Endothelial cell of umbilical vein (primary cell): ENCODE measurements around the gene SNX2. TPM values are rescaled to one million over a fixed set of nuclear protein-coding genes. Genes with fewer than 3 reads are reported as not detected.

ENCODE experiments used
- BruUV-seq: library from RNA; stranded (reverse); fragments of 400-500 nt; replicated peaks from 2 replicates; lab custom pipeline; 2021; lab: Mats Ljungman, UMichigan
- CTCF ChIA-PET: fragments of 300-600, 350-600 bp; sonication (Branson Sonifier 250); formaldehyde crosslinking; loops from one replicate; lab custom pipeline; 2021; ENCODE audit warnings: antibody characterized with exemption, inconsistent platforms; lab: Charles Lee
- POLR2A ChIA-PET: fragments of 300-600, 350-600 bp; sonication (Branson Sonifier 250); formaldehyde crosslinking; loops from one replicate; lab custom pipeline; 2021; ENCODE audit warnings: antibody characterized with exemption, inconsistent platforms; lab: Charles Lee
- DNase-seq: peaks from one replicate; pipeline ENCODE4 v3.0.0-alpha.2; 2011; ENCODE audit warnings: low read depth, low spot score
- FAIRE-seq: peaks from 2 replicates; lab custom pipeline; 2011; peaks lifted over from hg19 to GRCh38; lab: Jason Lieb, UNC
- H2AFZ ChIP-seq: 2 replicates; pipeline ENCODE4 v1.6.0; 2012; ENCODE audit warnings: low read depth, low read length, control low read depth, inconsistent platforms
- H3K27ac ChIP-seq: 2 replicates; pipeline ENCODE4 v1.5.1; 2011; ENCODE audit warnings: low read depth, mild to moderate bottlenecking, control low read depth, low read length, moderate library complexity; ENCODE audit not compliant: insufficient read depth
- H3K27me3 ChIP-seq, 2 experiments: 2 replicates each; pipeline versions ENCODE4 v1.6.0 to v1.6.1; 2011; ENCODE audit warnings: low read length in 2 of 2, mixed read lengths in 1 of 2; ENCODE audit not compliant: control insufficient read depth in 2 of 2, insufficient read depth in 2 of 2
- H3K36me3 ChIP-seq, 2 experiments: 2 replicates in 1 of 2; 3 replicates in 1 of 2; pipeline ENCODE4 v1.5.1; 2011; ENCODE audit warnings: low read length in 2 of 2, mild to moderate bottlenecking in 1 of 2, moderate library complexity in 1 of 2; ENCODE audit not compliant: control insufficient read depth in 2 of 2, insufficient read depth in 2 of 2; ENCODE audit errors: extremely low read depth in 1 of 2
- H3K4me1 ChIP-seq: 3 replicates; pipeline ENCODE4 v1.5.1; 2011; ENCODE audit warnings: mild to moderate bottlenecking, low read length; ENCODE audit not compliant: control insufficient read depth, insufficient read depth; ENCODE audit errors: extremely low read depth
- H3K4me2 ChIP-seq: 2 replicates; pipeline ENCODE4 v1.6.1; 2011; ENCODE audit warnings: low read length, control low read depth, mixed read lengths; ENCODE audit not compliant: insufficient read depth
- H3K4me3 ChIP-seq, 3 experiments: fragments of 200-600 bp in 1 of 3; sonication (generic), shearing (Covaris generic) in 1 of 3; replicated peaks in 1 of 3; 2 replicates each; pipeline ENCODE4 v1.5.1; 2011 to 2016; ENCODE audit warnings: control low read depth in 3 of 3, low read length in 3 of 3, mild to moderate bottlenecking in 2 of 3, inconsistent platforms in 1 of 3, low read depth in 1 of 3, moderate library complexity in 1 of 3; ENCODE audit not compliant: insufficient read depth in 1 of 3
- H3K79me2 ChIP-seq: 2 replicates; pipeline ENCODE4 v1.6.0; 2012; ENCODE audit warnings: low read length, inconsistent platforms; ENCODE audit not compliant: control insufficient read depth, insufficient read depth
- H3K9ac ChIP-seq: replicated peaks from 2 replicates; pipeline ENCODE3; 2011; ENCODE audit warnings: low read length, control low read depth; ENCODE audit not compliant: insufficient read depth; ENCODE audit errors: extremely low read depth
- H3K9me1 ChIP-seq: replicated peaks from 3 replicates; pipeline ENCODE4 v1.6.0; 2011; ENCODE audit warnings: mild to moderate bottlenecking, low read length; ENCODE audit not compliant: control insufficient read depth, insufficient read depth; ENCODE audit errors: extremely low read depth
- H3K9me3 ChIP-seq: replicated peaks from 2 replicates; pipeline ENCODE4 v1.5.1; 2012; ENCODE audit warnings: low read length, inconsistent platforms; ENCODE audit not compliant: control insufficient read depth, insufficient read depth
- H4K20me1 ChIP-seq: replicated peaks from 2 replicates; pipeline ENCODE3; 2011; ENCODE audit warnings: mild to moderate bottlenecking, low read length; ENCODE audit not compliant: control insufficient read depth, insufficient read depth; ENCODE audit errors: extremely low read depth
- CTCF ChIP-seq, 2 donors: IDR thresholded peaks; 1 replicate in 1 of 2; 2 replicates in 1 of 2; pipeline ENCODE4 v1.5.1; 2011; ENCODE audit warnings: low read length in 2 of 2, mild to moderate bottlenecking in 2 of 2, moderate library complexity in 2 of 2, control low read depth in 1 of 2, inconsistent platforms in 1 of 2, low read depth in 1 of 2; ENCODE audit not compliant: insufficient read depth in 1 of 2; ENCODE audit errors: extremely low read depth in 1 of 2
- EZH2 ChIP-seq: IDR thresholded peaks from 2 replicates; pipeline ENCODE4 v1.6.1; 2012; ENCODE audit warnings: borderline replicate concordance, low read depth, mild to moderate bottlenecking, moderate library complexity, low read length, inconsistent platforms; ENCODE audit not compliant: severe bottlenecking
- FOS ChIP-seq: IDR thresholded peaks from 2 replicates; pipeline ENCODE4 v1.6.1; 2011; ENCODE audit warnings: mild to moderate bottlenecking, low read length, moderate library complexity, borderline replicate concordance; ENCODE audit not compliant: insufficient read depth
- GATA2 ChIP-seq: IDR thresholded peaks from 2 replicates; pipeline ENCODE4 v1.7.0; 2011; ENCODE audit warnings: low read depth, mild to moderate bottlenecking, moderate library complexity, mixed read lengths, low read length; ENCODE audit not compliant: insufficient read length, insufficient read depth
- JUN ChIP-seq: IDR thresholded peaks from 2 replicates; pipeline ENCODE4 v1.6.1; 2011; ENCODE audit warnings: borderline replicate concordance, low read depth; ENCODE audit not compliant: insufficient read length, insufficient read depth
- MAX ChIP-seq: IDR thresholded peaks from 2 replicates; pipeline ENCODE4 v1.6.1; 2011; ENCODE audit not compliant: insufficient read depth, insufficient read length
- MYC ChIP-seq: IDR thresholded peaks from one replicate; pipeline ENCODE4 v1.6.1; 2011; ENCODE audit warnings: mild to moderate bottlenecking, low read depth, low read length
- POLR2A ChIP-seq: IDR thresholded peaks from 2 replicates; pipeline ENCODE4 v1.6.1; 2012; ENCODE audit warnings: low read depth, mild to moderate bottlenecking, control low read depth, low read length
- POLR2AphosphoS5 ChIP-seq: IDR thresholded peaks from 2 replicates; pipeline ENCODE4 v1.6.1; 2012; ENCODE audit warnings: low read depth, mild to moderate bottlenecking, control low read depth, low read length, moderate library complexity; ENCODE audit not compliant: insufficient read depth
- dilution Hi-C: fragments of 300-500 bp; cut with MboI; formaldehyde crosslinking; loops from one replicate; pipeline ENCODE4 v1.15.0; 2019; ENCODE audit warnings: low sequenced_read_pairs; ENCODE audit not compliant: extremely low pct_ligation_motif_present
- intact Hi-C: fragments of 100-400 bp; cut with micrococcal nuclease; formaldehyde crosslinking; loops from one replicate; pipeline ENCODE4 v1.10.0; 2022
- polyA plus RNA-seq, 4 experiments: library from polyadenylated mRNA; depleted of rRNA in 3 of 4; stranded (reverse) in 3 of 4; unstranded in 1 of 4; fragments of >200 nt; gene quantifications; 2 replicates each; pipeline versions ENCODE4 v1.2.1 to v1.2.3, GENCODE V29; 2011 to 2012; ENCODE audit warnings: missing spikeins in 1 of 4
- total RNA-seq: library from RNA; stranded (reverse); gene quantifications from 2 replicates; pipeline ENCODE4 v1.2.3, GENCODE V29; 2021

SNX2 gene
- total and polyA plus RNA-seq, 2 donors (not counting 3 experiments of a cell fraction or from before 2014, with no cell fraction given), result 14.4 to 51.2 TPM

- dilution Hi-C loops (no loop called here), intact Hi-C loops (loop anchor here (1.0 to 2.0 kb wide), 5 partner anchors 18 to 258 kb away; partner anchors contain the start of gene SNX24)
- Histone ChIP-seq H3K4me2 (peak overlapping the region; percentile 80), H3K4me1 (peaks cover 18% of the 10 kb centered on the region), H3K9me1 (no peaks in the 10 kb centered on the region), H3K79me2 (peaks cover 34% of the 10 kb centered on the region), H3K9me3 (no peaks in the 10 kb centered on the region), H3K27ac (no peak overlapping the region), H3K9ac (peak overlapping the region; percentile 12), H2AFZ (peak overlapping the region; percentile 97), H3K4me3 (peak overlapping the region; percentile 49 to 84 (median 63)), H3K27me3 (peaks cover 2 to 7% of the 10 kb centered on the region in 2 experiments), H4K20me1 (no peaks in the 10 kb centered on the region), H3K36me3 (no peaks in the 10 kb centered on the region)
- no peak for DNase-seq
- TF ChIP-seq FOS (no peak), CTCF (IDR thresholded peaks at IDR 0.05; ENCODE audit: extremely low read depth in 1 of 2, insufficient read depth in 1 of 2, low read depth in 1 of 2, low read length in 2 of 2) (no peak), MAX (no peak), POLR2AphosphoS5 (no peak), JUN (no peak), MYC (no peak), EZH2 (no peak), POLR2A (no peak), GATA2 (no peak)
- BruUV-seq, result TSS peak; percentile 45
- ChIA-PET CTCF (interaction anchor here (1.0 to 3.5 kb wide), 4 partner anchors 13 to 72 kb away, joined by 3 to 34 read pairs (median 3); no protein-coding TSS in a partner anchor), POLR2A (no interaction called here)
- no peak for FAIRE-seq
These were observed 390 bp upstream of the SNX2 start for GRCh38 chr5:122774519-122774860.
